22Rv1 (cell line): ENCODE results near the gene PPARG.

Experiments used
- H3K27ac ChIP-seq: fragments of 450-650 bp; 2 replicates; pipeline ENCODE4 v1.5.1; 2017
- ZFX ChIP-seq: fragments of 450-650 bp; IDR thresholded peaks from 2 replicates; pipeline ENCODE4 v1.6.1; 2017; ENCODE audit warnings: antibody characterized with exemption, borderline replicate concordance
- TF ChIP-seq, protein P1 (sequence below): fragments of 450-650 bp; IDR thresholded peaks from 2 replicates; pipeline ENCODE4 v1.5.1; 2017; ENCODE audit warnings: mild to moderate bottlenecking

The PPARG gene

DNA sequence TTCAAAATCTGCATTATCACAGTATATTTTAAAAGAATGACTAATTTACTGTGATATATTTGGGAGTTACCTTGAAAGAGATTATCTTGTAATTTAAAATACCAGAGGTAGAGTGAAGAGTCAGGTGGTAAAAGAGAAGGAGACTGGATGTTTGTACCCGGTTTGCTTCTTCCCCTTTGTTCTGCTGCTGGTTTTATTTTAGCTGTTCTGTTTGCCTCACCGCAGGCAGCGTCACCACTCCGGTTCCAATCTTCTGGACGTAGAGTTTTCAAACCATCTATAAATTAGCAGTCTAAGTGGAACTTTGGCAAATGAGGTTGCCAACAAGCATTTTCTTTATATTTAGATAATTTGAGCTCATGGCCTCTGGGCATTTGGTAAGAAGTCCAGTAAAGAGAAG, 38.2 kb downstream of the PPARG start:
- TF ChIP-seq, protein P1, sequence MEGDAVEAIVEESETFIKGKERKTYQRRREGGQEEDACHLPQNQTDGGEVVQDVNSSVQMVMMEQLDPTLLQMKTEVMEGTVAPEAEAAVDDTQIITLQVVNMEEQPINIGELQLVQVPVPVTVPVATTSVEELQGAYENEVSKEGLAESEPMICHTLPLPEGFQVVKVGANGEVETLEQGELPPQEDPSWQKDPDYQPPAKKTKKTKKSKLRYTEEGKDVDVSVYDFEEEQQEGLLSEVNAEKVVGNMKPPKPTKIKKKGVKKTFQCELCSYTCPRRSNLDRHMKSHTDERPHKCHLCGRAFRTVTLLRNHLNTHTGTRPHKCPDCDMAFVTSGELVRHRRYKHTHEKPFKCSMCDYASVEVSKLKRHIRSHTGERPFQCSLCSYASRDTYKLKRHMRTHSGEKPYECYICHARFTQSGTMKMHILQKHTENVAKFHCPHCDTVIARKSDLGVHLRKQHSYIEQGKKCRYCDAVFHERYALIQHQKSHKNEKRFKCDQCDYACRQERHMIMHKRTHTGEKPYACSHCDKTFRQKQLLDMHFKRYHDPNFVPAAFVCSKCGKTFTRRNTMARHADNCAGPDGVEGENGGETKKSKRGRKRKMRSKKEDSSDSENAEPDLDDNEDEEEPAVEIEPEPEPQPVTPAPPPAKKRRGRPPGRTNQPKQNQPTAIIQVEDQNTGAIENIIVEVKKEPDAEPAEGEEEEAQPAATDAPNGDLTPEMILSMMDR, result no peak
- TF ChIP-seq ZFX, result no peak
- H3K27ac ChIP-seq, result no peak overlapping the region

DNA sequence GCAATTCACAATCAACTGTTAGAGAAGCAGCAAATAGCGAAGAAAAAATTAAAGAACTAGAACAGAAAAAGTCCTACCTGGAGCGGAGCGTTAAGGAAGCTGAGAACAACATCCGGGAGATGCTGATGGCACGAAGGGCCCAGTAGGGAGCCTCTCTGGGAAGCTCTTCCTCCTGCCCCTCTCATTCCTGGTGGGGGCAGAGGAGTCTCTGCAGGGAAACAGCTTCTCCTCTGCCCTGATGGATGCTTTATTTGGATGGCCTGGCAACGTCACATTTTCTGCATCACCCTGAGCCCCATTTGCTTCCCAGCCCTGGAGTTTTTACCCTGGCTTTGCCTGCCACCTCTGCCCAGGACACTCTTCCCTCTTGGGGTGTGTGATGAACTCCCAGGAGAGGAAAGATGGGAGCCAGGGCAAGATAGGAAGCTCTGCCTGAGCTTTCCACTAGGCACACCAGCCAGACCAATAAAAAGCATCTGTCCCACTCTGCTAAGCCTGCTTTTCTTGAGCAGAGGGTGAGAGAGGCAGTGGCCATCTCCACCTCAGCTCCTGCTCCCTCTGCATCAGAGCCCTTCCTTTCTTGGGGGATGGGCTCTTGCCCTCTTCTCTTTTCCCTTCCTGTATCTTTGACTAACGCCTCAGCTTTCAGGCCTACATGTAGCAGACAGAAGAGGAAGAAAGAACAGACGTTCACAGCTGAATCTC, 39.4 kb downstream of the PPARG start:
- TF ChIP-seq ZFX, result no peak
- TF ChIP-seq, protein P1, result no peak
- H3K27ac ChIP-seq, result no peak overlapping the region

DNA sequence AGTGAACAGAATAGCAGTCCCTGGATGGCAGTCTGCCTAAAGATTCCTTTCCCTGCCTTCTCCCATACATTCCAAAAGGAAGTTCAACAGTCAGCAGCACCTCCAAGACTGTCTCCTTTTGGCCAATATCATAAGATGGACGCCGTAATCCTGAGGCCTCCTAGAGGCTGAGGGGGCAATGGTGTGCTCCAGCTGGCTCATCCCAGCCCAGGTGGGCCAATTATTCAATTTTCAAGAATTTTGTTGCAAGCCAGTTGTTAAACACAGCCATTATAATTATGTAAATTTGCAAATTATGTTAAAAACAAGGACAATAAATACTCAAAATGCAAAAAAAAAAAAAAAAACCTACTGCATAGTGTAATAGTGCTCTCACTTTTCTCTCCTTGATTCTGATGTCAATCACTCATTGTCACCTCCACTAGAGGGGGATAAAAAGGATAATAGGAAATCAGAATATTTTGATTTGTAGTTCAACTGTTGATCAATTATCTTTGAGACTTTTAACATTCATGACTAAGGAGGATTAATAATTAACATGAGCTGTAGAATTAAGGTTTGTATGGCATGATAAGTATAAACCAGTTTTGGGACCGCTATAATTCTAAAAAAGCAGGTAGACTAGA, 40.1 kb downstream of the PPARG start:
- H3K27ac ChIP-seq, result no peak overlapping the region
- TF ChIP-seq, protein P1, result no peak

DNA sequence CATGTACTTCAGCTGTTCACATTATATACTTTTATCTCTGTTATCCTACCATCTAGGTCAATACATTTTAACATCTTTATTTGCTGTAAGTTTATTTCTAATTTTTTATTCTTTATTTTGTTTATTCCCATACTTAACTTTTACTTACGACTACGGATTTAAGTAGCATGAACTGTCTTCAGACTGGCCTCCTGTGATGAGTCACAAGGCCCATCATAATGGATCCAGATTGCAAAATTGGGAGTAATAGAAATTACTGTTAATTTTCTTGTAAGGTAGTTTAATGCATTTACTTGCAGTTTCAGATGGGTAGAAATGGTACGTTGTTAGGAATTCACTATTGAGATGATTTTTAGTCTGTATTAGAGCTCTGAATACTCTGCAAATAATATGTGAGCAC, 45.9 kb downstream of the PPARG start:
- no peak overlapping the region for H3K27ac ChIP-seq
- no peak for TF ChIP-seq ZFX
- TF ChIP-seq, protein P1, result no peak

DNA sequence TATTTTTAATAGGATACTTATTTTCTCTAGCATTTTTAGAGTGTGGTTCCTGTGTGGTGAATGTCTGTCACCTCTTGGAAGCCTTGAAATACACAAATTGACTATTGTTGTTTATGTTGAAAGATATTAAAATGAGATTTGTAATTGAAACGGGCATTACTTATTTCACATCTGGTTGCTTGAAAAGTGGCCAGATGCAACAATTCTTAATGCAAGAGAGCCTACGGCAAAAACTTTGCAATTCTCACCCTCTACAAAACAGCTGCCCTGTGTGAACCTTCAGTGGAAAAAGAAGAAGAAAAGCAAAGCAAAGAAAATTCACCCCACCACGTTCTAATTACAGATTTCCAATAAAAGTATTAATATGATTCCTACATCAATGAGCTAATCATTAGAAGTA, 46.6 kb downstream of the PPARG start:
- no peak overlapping the region for H3K27ac ChIP-seq
- TF ChIP-seq, protein P1, result no peak
- TF ChIP-seq ZFX, result no peak

DNA sequence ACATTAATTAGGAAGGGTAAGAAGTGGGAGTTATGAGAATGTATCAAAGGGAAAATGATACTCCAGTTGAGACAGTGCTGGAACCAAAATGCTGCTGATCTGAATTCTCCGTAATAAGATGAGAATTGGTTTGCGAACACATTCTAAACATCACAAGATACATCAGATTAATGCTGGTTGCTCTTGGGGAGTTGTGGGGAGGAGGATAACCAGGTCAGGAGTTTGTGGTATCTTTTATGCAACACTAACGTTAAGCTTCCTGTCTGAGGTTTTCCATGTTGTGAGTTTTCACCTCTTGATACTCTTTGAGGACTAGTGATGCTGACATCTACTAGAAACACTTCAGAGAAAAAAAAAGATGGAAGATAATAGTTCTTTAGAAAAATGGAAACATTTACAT, 47.2 kb downstream of the PPARG start:
- H3K27ac ChIP-seq, result no peak overlapping the region
- TF ChIP-seq, protein P1, result no peak
- no peak for TF ChIP-seq ZFX
